ENCODE data around the gene MACROH2A2. TPM values are rescaled to one million over a fixed set of nuclear protein-coding genes. Genes with fewer than 3 reads are reported as not detected.

MACROH2A2 gene
- total and polyA plus RNA-seq, 8 donors, result 8.1 to 78.7 (median 71.3) TPM

DNA sequence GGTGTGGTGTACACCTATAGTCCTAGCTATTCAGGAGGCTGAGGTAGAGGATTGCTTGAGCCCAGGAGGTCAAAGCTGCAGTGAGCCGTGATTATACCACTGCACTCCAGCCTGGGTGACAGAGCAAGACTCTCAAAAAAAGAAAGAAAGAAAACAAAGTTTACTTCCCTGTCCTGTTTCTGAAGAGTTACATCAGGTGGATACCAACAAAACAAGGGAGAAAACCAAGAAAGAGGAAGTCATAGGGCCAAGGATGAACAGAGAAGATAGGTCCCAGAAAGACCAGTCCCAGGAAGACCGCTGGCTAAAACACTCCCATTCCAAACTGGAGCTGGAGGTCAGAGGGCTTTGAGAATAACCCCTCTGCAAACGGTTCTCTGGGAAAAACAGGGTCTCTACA is 13.5 kb downstream of the MACROH2A2 start:
- ATAC-seq (no peak), DNase-seq (no peak)
- H3K36me3 ChIP-seq, result no peaks in the 10 kb centered on the region
- TF ChIP-seq, protein P1, sequence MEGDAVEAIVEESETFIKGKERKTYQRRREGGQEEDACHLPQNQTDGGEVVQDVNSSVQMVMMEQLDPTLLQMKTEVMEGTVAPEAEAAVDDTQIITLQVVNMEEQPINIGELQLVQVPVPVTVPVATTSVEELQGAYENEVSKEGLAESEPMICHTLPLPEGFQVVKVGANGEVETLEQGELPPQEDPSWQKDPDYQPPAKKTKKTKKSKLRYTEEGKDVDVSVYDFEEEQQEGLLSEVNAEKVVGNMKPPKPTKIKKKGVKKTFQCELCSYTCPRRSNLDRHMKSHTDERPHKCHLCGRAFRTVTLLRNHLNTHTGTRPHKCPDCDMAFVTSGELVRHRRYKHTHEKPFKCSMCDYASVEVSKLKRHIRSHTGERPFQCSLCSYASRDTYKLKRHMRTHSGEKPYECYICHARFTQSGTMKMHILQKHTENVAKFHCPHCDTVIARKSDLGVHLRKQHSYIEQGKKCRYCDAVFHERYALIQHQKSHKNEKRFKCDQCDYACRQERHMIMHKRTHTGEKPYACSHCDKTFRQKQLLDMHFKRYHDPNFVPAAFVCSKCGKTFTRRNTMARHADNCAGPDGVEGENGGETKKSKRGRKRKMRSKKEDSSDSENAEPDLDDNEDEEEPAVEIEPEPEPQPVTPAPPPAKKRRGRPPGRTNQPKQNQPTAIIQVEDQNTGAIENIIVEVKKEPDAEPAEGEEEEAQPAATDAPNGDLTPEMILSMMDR (IDR thresholded peaks at IDR 0.05), result no peak
- H3K4me3 ChIP-seq, result no peak overlapping the region
- H3K27ac ChIP-seq, result no peak overlapping the region
- no peaks in the 10 kb centered on the region for H3K4me1 ChIP-seq
- no peaks in the 10 kb centered on the region for H3K9me3 ChIP-seq
- H3K27me3 ChIP-seq, result no peaks in the 10 kb centered on the region
- intact Hi-C loops (cut with DNase I), result no loop called here

DNA sequence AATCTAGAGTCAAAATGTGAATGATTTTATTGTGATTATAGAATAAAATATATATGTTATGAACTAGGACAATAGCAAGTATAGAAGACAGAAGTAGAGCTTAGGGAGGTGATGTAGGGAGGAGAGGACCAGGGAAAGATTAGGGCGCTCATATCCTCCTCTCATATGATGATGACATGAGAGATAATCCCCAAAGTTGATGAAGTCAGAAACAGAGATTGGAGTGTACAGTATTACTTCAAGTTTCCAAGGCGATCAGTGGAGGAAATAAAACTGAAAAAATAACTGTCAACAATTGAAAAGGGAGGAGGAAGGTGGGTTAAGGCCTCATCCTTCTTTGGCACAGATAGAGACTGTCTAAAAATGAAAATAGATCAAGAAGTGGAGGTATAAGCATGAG is 14.9 kb downstream of the MACROH2A2 start:
- TF ChIP-seq, protein P1 (IDR thresholded peaks at IDR 0.05), result no peak
- intact Hi-C loops (cut with DNase I), result no loop called here
- Histone ChIP-seq H3K4me1 (no peaks in the 10 kb centered on the region), H3K27ac (no peak overlapping the region), H3K9me3 (no peaks in the 10 kb centered on the region), H3K36me3 (no peaks in the 10 kb centered on the region), H3K27me3 (no peaks in the 10 kb centered on the region), H3K4me3 (no peak overlapping the region)
- DNase-seq, result no peak
- ATAC-seq, result no peak

DNA sequence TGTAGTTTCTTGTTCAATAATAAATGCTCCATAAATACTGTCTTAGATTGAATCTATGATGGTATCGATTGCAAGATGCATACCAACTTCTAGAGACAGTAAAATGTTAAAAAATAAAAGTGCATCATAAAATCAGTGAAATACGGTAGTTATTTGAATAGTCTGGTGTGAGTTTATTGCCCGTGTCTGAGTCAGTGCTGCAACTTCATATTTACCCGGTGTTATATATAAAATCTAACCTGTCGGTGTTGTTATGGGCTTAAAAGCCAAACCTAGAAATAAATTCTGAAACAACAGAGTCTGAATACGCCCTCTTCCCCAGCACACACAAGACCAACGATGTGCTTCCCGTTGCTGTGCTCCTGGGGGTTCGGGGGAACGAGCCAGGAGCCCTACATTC is 16.3 kb downstream of the MACROH2A2 start:
- no peaks in the 10 kb centered on the region for H3K4me1 ChIP-seq

DNA sequence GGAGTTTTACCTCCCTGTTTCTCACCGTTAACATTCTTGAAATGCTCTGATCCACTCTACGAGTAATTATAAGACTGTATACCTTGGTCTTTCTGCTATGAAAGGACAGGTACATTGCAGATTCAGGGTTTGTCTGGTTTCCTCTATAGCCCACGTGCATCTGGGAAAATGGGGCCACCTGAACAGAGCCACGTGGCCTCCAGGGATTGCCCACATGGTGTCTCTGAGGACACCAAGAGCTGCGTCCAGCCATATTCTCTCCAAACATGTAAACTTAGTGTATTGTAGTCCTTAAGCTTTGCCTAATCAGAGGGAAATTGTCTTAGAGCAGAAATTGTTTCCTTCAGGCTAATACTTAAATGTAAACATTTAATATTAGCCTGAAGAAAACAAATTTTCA is 16.7 kb downstream of the MACROH2A2 start:
- intact Hi-C loops (cut with DNase I), result no loop called here
- Histone ChIP-seq H3K4me1 (no peaks in the 10 kb centered on the region), H3K36me3 (no peaks in the 10 kb centered on the region), H3K27me3 (no peaks in the 10 kb centered on the region), H3K4me3 (no peak overlapping the region), H3K27ac (no peak overlapping the region), H3K9me3 (no peaks in the 10 kb centered on the region)
- DNase-seq (no peak), ATAC-seq (no peak)
- TF ChIP-seq, protein P1 (IDR thresholded peaks at IDR 0.05), result no peak

More for the DNA sequence above, 16.3 kb downstream of the MACROH2A2 start:
- Histone ChIP-seq H3K27ac (no peak overlapping the region), H3K9me3 (no peaks in the 10 kb centered on the region), H3K36me3 (no peaks in the 10 kb centered on the region), H3K27me3 (no peaks in the 10 kb centered on the region), H3K4me3 (no peak overlapping the region)
- intact Hi-C loops (cut with DNase I), result no loop called here
- ATAC-seq, result no peak
- TF ChIP-seq, protein P1 (IDR thresholded peaks at IDR 0.05), result no peak
- no peak for DNase-seq

DNA sequence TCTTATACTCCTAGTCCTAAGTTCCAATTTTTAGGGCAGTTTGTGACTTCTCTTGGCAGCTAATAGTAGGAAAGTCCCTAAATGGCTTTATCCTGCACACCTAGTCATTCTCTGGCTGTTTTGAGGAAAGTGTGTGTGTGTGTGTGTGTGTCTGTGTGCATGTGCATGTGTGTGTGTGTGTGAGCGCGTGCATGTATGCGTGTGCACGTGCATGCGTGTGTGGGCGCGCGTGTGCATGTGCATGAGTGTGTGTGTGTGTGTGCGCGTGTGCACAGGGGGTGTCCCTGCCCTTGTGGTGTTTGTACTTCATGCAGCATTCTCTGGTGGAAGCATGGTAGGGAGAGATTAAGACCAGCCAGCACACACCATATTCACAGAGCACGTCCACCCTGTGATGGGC is 18.2 kb downstream of the MACROH2A2 start:
- DNase-seq, result no peak
- H3K9me3 ChIP-seq, result no peaks in the 10 kb centered on the region
- no peak overlapping the region for H3K4me3 ChIP-seq
- H3K36me3 ChIP-seq, result no peaks in the 10 kb centered on the region
- no peak overlapping the region for H3K27ac ChIP-seq
- no peak for ATAC-seq
- H3K27me3 ChIP-seq, result no peaks in the 10 kb centered on the region
- intact Hi-C loops (cut with DNase I), result no loop called here
- TF ChIP-seq, protein P1 (IDR thresholded peaks at IDR 0.05), result no peak
- H3K4me1 ChIP-seq, result no peaks in the 10 kb centered on the region
